ENCODE data around the gene SLC23A3.

- no peak for TF ChIP-seq CTCF (conservative IDR thresholded peaks at IDR 0.05 in 1 of 2, IDR thresholded peaks at IDR 0.05 in 1 of 2; ENCODE audit: extremely low read depth in 1 of 2, insufficient read depth in 1 of 2, low read depth in 1 of 2, low read length in 2 of 2)
- TF ChIP-seq EZH2 (IDR thresholded peaks at IDR 0.05; ENCODE audit: borderline replicate concordance, low read length): no peak
These were observed 14.3 kb upstream of the SLC23A3 start for GRCh38 chr2:219184121-219184520.
